Stimulated activated memory B cell treated with anti-CD40 and anti-IgM and Interleukin-4, amounts not matched to agents 10 μg/mL and 1 μg/mL and 100 μg/mL, for 72 hours (primary cell): ENCODE measurements around the gene C19orf38.
"Not testable (repeated sequence)": the region's sequence is repeated elsewhere in the genome, so short reads cannot be mapped to it uniquely, and the experiment has no call there.

Source experiments
- ATAC-seq: fragments of 150-1000 bp; cut with Tn5 transposase; 2 replicates; pipeline ENCODE4 v1.10.0; 2021
- H3K27ac Mint-ChIP-seq: one replicate; pipeline ENCODE4 v1.8.0; 2022; ENCODE audit warnings: mild to moderate bottlenecking, mixed read lengths
- H3K27me3 Mint-ChIP-seq: one replicate; pipeline ENCODE4 v1.8.0; 2022; ENCODE audit warnings: mixed read lengths
- H3K36me3 Mint-ChIP-seq: one replicate; pipeline ENCODE4 v1.8.0; 2022; ENCODE audit warnings: mixed read lengths
- H3K4me1 Mint-ChIP-seq: one replicate; pipeline ENCODE4 v1.8.0; 2022; ENCODE audit warnings: mixed read lengths
- H3K4me3 Mint-ChIP-seq: one replicate; pipeline ENCODE4 v1.8.0; 2022; ENCODE audit warnings: mild to moderate bottlenecking, moderate library complexity, mixed read lengths
- H3K9me3 Mint-ChIP-seq: one replicate; pipeline ENCODE4 v1.8.0; 2022; ENCODE audit warnings: mixed read lengths

Gene C19orf38

DNA sequence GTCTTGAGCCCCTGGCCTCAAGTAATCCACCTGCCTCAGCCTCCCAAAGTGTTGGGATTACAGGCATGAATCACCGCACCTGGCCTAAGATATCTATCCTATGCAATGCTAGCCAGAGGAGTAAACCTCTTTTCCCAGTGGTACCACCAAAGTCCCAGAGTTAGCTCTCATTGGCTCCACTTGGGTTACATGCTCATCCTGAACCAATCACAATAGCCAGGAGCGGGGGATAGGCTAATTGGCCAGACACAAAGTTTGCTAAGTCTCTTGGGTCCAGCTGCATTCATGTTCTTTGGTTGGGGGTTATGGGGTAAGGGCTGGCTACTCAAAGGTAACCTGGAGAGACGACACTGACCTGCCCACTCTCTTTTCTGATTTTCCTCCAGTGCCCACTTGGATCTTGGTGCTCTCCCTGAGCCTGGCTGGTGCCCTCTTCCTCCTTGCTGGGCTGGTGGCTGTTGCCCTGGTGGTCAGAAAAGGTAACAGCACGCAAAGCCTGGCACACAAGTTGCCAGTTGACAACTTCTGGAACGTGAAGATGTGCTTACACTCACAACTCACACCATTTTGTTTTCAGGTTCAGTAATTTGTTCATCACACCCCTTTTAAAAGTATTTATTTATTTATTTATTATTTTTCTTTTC lies 7.8 kb downstream of the C19orf38 start:
- no peaks in the 10 kb centered on the region for H3K4me1 Mint-ChIP-seq
- H3K4me3 Mint-ChIP-seq = no peak overlapping the region
- no peak overlapping the region for H3K27ac Mint-ChIP-seq
- H3K36me3 Mint-ChIP-seq = no peaks in the 10 kb centered on the region
- ATAC-seq = no peak
- no peaks in the 10 kb centered on the region for H3K9me3 Mint-ChIP-seq
- H3K27me3 Mint-ChIP-seq = peaks cover 3% of the 10 kb centered on the region

GRCh38 chr19:10856899-10857298 lies 8.7 kb downstream of the C19orf38 start:
- not testable (repeated sequence) for H3K27me3 Mint-ChIP-seq, H3K36me3 Mint-ChIP-seq, H3K27ac Mint-ChIP-seq, H3K4me3 Mint-ChIP-seq, H3K4me1 Mint-ChIP-seq, H3K9me3 Mint-ChIP-seq, ATAC-seq

- Mint-ChIP-seq H3K9me3 (no peaks in the 10 kb centered on the region), H3K27me3 (no peaks in the 10 kb centered on the region), H3K4me3 (no peak overlapping the region), H3K27ac (peak overlapping the region; percentile 17), H3K36me3 (no peaks in the 10 kb centered on the region), H3K4me1 (peaks cover 3% of the 10 kb centered on the region)
- no peak for ATAC-seq
These were observed 10.1 kb downstream of the C19orf38 start for GRCh38 chr19:10858204-10858828.

GRCh38 chr19:10861103-10861651 lies 13.0 kb downstream of the C19orf38 start:
- H3K4me1 Mint-ChIP-seq = peaks cover 15% of the 10 kb centered on the region
- no peak overlapping the region for H3K27ac Mint-ChIP-seq
- H3K4me3 Mint-ChIP-seq = no peak overlapping the region
- no peaks in the 10 kb centered on the region for H3K36me3 Mint-ChIP-seq
- no peaks in the 10 kb centered on the region for H3K9me3 Mint-ChIP-seq
- no peak for ATAC-seq
- no peaks in the 10 kb centered on the region for H3K27me3 Mint-ChIP-seq

DNA sequence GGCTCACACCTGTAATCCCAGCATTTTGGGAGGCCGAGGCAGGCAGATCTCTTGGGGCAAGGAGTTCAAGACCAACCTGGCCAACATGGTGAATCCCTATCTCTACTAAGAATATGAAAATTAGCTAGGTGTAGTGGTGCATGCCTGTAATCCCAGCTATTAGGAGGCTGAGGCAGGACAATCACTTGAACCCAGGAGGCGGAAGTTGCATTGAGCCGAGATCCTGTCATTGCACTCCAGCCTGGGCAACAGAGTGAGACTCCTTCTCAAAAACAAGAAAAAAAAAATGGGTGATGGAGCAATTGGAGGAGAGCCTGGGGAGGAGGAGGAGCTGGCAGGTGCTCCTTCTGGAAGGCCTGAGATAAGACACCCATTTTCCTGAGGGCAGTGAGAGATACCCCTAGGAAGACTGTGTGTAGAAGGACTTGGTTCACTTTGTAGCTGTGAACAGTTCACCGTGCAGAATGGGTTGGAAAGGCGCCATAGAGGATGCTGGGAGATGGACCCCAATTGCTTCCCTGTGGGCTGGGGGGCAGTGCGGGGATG lies 14.4 kb downstream of the C19orf38 start:
- no peaks in the 10 kb centered on the region for H3K36me3 Mint-ChIP-seq
- H3K4me3 Mint-ChIP-seq = no peak overlapping the region
- no peaks in the 10 kb centered on the region for H3K27me3 Mint-ChIP-seq
- ATAC-seq = no peak
- peaks cover 16% of the 10 kb centered on the region for H3K4me1 Mint-ChIP-seq
- H3K9me3 Mint-ChIP-seq = no peaks in the 10 kb centered on the region
- no peak overlapping the region for H3K27ac Mint-ChIP-seq

DNA sequence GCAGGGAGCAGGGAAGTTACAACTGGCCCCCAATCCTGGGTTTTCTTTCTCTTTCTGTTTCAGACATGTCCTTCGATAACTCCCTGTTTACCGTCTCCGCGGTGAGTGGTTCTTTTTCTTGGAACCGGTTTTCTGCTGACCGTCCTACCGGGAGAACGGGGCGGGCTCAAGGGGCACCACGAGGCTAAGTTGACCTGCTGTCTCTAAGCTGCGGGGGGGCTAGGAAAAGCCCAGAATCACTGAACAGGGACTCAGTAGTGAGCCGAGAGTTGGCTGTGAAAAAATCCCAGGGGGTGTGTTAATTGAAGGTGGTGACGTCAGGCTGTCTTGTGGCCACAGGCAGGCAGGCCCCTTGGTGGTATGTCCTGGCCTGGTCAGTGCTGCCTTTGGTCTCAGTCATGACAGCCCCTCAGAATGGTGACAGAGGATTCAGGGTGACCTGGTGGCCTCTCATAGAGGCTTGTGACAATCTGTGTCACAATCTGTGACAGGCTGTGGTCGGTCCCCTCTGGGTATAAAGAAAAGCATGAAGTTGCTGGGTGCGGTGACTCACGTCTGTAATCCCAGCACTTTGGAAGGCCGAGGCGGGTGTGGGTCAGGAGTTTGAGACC lies 15.0 kb downstream of the C19orf38 start:
- Mint-ChIP-seq H3K9me3 (no peaks in the 10 kb centered on the region), H3K27ac (no peak overlapping the region), H3K4me1 (peaks cover 22% of the 10 kb centered on the region), H3K27me3 (no peaks in the 10 kb centered on the region), H3K4me3 (no peak overlapping the region), H3K36me3 (no peaks in the 10 kb centered on the region)
- no peak for ATAC-seq

- no peak overlapping the region for H3K4me3 Mint-ChIP-seq
- H3K9me3 Mint-ChIP-seq = no peaks in the 10 kb centered on the region
- no peaks in the 10 kb centered on the region for H3K36me3 Mint-ChIP-seq
- peaks cover 34% of the 10 kb centered on the region for H3K4me1 Mint-ChIP-seq
- peak; percentile 69 for ATAC-seq
- peak overlapping the region; percentile 12 for H3K27ac Mint-ChIP-seq
- no peaks in the 10 kb centered on the region for H3K27me3 Mint-ChIP-seq
These were observed 16.3 kb downstream of the C19orf38 start for GRCh38 chr19:10864538-10864899.

GRCh38 chr19:10866495-10866894 lies 18.3 kb downstream of the C19orf38 start:
- Mint-ChIP-seq H3K9me3 (no peaks in the 10 kb centered on the region), H3K4me1 (peaks cover 47% of the 10 kb centered on the region), H3K27ac (no peak overlapping the region), H3K36me3 (no peaks in the 10 kb centered on the region), H3K4me3 (no peak overlapping the region), H3K27me3 (no peaks in the 10 kb centered on the region)
- no peak for ATAC-seq

DNA sequence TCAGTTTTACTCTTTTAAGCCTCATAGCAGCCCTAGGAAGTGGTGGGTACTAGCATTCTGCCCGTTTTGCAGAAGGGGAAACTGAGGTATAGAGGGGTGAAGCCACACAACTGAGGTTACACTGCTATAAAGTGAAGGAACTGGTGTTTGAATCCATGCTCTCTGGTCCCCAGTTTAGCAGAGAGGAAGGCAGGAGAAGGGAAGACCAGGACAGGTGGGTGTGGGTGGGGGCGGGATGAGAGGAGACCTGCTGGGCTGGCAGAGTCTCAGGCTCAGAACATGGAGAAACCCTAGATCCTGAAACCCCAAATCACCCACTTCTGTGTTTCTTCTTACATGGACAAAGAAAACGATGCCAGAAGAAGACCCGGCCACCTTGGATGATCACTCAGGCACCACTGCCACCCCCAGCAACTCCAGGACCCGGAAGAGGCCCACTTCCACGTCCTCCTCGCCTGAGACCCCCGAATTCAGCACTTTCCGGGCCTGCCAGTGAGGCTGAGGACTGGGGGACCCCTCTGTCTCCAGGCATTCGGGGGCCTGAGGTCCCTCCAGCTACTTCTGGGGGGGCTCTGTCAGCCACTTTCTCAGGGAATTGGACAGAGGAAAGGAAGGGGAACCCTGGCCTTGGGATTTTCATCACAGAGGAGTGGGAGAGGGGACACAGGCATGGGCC lies 20.8 kb downstream of the C19orf38 start:
- Mint-ChIP-seq H3K9me3 (no peaks in the 10 kb centered on the region), H3K4me3 (no peak overlapping the region), H3K27ac (peak overlapping the region; percentile 96), H3K27me3 (no peaks in the 10 kb centered on the region), H3K36me3 (no peaks in the 10 kb centered on the region), H3K4me1 (peaks cover 53% of the 10 kb centered on the region)
- ATAC-seq = no peak

DNA sequence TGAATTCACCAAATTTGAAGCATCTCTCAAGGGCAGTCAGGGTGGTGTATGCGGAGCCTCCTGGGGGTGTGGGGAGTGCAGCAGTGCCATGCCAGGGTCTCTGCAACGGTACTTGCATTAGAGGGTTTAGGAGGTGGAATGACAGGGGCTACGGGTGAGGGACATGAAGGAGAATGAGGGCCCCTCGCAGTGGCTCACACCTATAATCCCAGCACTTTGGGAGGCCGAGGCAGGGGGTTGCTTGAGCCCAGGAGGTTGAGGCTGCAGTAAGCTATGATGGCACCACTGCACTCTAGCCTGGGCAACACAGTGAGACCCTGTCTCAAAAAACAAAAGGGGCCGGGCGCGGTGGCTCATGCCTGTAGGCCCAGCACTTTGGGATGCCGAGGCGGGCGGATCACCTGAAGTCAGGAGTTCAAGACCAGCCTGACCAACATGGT lies 21.7 kb downstream of the C19orf38 start:
- Mint-ChIP-seq H3K27ac (peak overlapping the region; percentile 75), H3K4me1 (peaks cover 52% of the 10 kb centered on the region), H3K4me3 (peak overlapping the region; percentile 78)
- not testable (repeated sequence) for H3K27me3 Mint-ChIP-seq, H3K36me3 Mint-ChIP-seq, H3K9me3 Mint-ChIP-seq, ATAC-seq

GRCh38 chr19:10870501-10870954 lies 22.3 kb downstream of the C19orf38 start:
- peaks cover 58% of the 10 kb centered on the region for H3K4me1 Mint-ChIP-seq
- H3K9me3 Mint-ChIP-seq = no peaks in the 10 kb centered on the region
- ATAC-seq = no peak
- H3K27me3 Mint-ChIP-seq = no peaks in the 10 kb centered on the region
- H3K4me3 Mint-ChIP-seq = peak overlapping the region; percentile 78
- peak overlapping the region; percentile 75 for H3K27ac Mint-ChIP-seq
- no peaks in the 10 kb centered on the region for H3K36me3 Mint-ChIP-seq

DNA sequence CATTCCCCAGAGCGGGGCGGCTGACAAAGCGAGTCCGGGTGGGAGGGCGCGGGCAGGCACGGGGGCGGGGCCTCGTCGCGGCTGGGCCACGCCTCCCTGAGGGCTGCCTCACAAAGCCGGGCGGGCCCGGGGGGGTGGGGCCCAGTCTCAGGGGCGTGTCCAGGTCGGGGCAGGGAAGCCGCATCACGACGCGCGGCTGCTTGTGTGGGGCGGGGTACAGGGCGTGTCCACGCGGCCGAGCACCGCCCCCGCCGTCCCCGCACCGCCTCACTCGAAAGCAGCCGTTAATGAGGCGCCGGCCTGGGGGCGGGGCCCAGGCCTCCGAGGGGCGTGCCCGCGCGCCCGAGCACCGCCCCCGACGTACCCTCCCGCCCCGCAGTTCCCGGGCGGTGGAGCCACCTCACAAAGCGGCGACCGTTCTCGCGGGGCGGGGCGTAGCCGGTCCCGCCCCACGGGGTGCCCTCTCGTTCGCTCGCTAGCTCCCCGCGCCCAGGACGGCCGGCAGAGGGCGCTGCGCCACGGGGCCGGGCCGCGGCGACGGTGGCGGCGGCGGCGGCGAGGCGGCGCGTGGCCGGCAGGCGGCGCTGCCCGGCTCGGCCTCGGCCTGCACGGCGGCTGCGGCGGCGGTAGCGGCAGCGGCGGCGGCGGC lies 22.9 kb downstream of the C19orf38 start, which contains the start of gene CARM1:
TSS of gene CARM1 (plus strand) at position 599 of the 649 bp plus-strand sequence. CDS start 150 bp downstream, outside the sequence.
- Mint-ChIP-seq H3K27me3 (no peaks in the 10 kb centered on the region), H3K27ac (peak within 1 kb of the TSS; percentile 83), H3K4me1 (peaks cover 60% of the 10 kb centered on the region), H3K4me3 (peak within 1 kb of the TSS; percentile 80), H3K9me3 (no peaks in the 10 kb centered on the region), H3K36me3 (no peaks in the 10 kb centered on the region)
- peak; percentile 94 for ATAC-seq

DNA sequence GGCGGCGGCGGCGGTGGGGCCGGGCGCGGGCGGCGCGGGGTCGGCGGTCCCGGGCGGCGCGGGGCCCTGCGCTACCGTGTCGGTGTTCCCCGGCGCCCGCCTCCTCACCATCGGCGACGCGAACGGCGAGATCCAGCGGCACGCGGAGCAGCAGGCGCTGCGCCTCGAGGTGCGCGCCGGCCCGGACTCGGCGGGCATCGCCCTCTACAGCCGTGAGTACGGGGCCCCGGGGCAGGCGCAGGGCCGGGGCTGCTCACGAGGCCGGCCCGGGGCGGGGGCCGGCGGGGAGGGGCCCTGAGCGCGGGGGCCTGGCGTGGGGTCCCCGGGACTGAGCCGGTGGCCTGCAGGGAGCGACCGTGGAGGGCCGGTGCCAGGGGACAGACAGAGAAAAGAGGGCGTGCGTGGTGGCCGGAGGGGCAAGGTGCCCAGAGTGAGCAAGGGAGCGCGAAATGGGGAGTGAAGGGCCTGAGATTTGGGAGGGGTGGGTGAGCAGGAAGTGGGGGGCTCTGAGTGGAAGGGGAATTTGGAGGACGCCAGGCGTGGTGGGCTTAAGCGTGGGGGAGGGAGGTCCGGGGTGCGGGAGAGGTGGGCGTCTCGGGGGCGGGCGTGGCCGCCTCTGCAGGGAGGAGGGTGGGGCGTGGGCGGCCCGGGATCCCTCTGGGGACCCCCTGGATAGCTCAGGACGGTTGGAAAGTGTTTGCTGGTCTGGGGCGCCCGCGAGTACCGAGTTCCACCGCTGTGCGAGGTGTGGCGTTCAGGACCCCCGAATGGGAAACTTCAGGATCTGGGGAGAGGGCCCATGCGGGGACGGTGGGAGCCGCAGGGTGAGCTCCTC lies 23.7 kb downstream of the C19orf38 start:
- peak; percentile 7 for ATAC-seq
- Mint-ChIP-seq H3K27ac (peak overlapping the region; percentile 83), H3K4me3 (peak overlapping the region; percentile 80), H3K9me3 (no peaks in the 10 kb centered on the region), H3K4me1 (peaks cover 69% of the 10 kb centered on the region), H3K36me3 (no peaks in the 10 kb centered on the region), H3K27me3 (no peaks in the 10 kb centered on the region)

- peak overlapping the region; percentile 80 for H3K4me3 Mint-ChIP-seq
- H3K4me1 Mint-ChIP-seq = peaks cover 72% of the 10 kb centered on the region
- H3K36me3 Mint-ChIP-seq = no peaks in the 10 kb centered on the region
- no peak for ATAC-seq
- peak overlapping the region; percentile 83 for H3K27ac Mint-ChIP-seq
- H3K27me3 Mint-ChIP-seq = no peaks in the 10 kb centered on the region
- no peaks in the 10 kb centered on the region for H3K9me3 Mint-ChIP-seq
These were observed 24.4 kb downstream of the C19orf38 start for GRCh38 chr19:10872546-10873107.
